B cell (primary cell): ENCODE results near the gene DSC3. TPM values are rescaled to one million over a fixed set of nuclear protein-coding genes. Genes with fewer than 3 reads are reported as not detected.

Source experiments
- ATAC-seq: fragments of 200-7000 bp; cut with Tn5 transposase; one replicate; pipeline ENCODE4 v1.10.0; 2021; ENCODE audit warnings: low read depth, mild to moderate bottlenecking, moderate number of reproducible peaks, moderate library complexity
- CTCF ChIA-PET: fragments of 350-600 bp; sonication (Branson Sonifier 250); formaldehyde crosslinking; loops from one replicate; lab custom pipeline; 2021; ENCODE audit warnings: antibody characterized with exemption, inconsistent platforms; lab: Charles Lee
- POLR2A ChIA-PET: fragments of 350-600 bp; sonication (Branson Sonifier 250); formaldehyde crosslinking; loops from one replicate; lab custom pipeline; 2021; ENCODE audit warnings: antibody characterized with exemption; lab: Charles Lee
- DNase-seq: peaks from one replicate; pipeline ENCODE4 v3.0.0; 2013
- H2AFZ ChIP-seq: 2 replicates; pipeline ENCODE4 v1.6.1; 2012; ENCODE audit warnings: mild to moderate bottlenecking, low read depth, low read length; ENCODE audit not compliant: insufficient read depth, poor library complexity, severe bottlenecking
- H3K27ac ChIP-seq, 2 donors: 1 replicate in 1 of 2; 2 replicates in 1 of 2; pipeline ENCODE4 v1.5.1; 2012 to 2013; ENCODE audit warnings: low read length in 2 of 2, mild to moderate bottlenecking in 2 of 2, moderate library complexity in 1 of 2
- H3K27me3 ChIP-seq, 4 experiments: fragments of 200-600 bp in 1 of 4; sonication (generic) in 1 of 4; replicated peaks in 1 of 4; 1 replicate in 2 of 4; 2 replicates in 2 of 4; pipeline versions ENCODE4 v1.6.1 to v1.7.0; 2013 to 2016; ENCODE audit warnings: low read length in 3 of 4, mild to moderate bottlenecking in 2 of 4, mixed read lengths in 1 of 4, moderate library complexity in 1 of 4; ENCODE audit not compliant: insufficient read depth in 4 of 4, control insufficient read depth in 3 of 4; ENCODE audit errors: control extremely low read depth in 1 of 4
- H3K36me3 ChIP-seq, 2 experiments: replicated peaks in 1 of 2; 1 replicate in 1 of 2; 2 replicates in 1 of 2; pipeline versions ENCODE4 v1.6.1 to v1.7.1; 2013; ENCODE audit warnings: low read length in 1 of 2; ENCODE audit not compliant: insufficient read depth in 2 of 2, control insufficient read depth in 1 of 2; ENCODE audit errors: control extremely low read depth in 1 of 2, extremely low read depth in 1 of 2
- H3K4me1 ChIP-seq, 2 donors: fragments of 200-600 bp in 1 of 2; sonication (generic) in 1 of 2; 1 replicate in 1 of 2; 2 replicates in 1 of 2; pipeline versions ENCODE4 v1.5.1 to v1.6.1; 2013 to 2017; ENCODE audit warnings: low read length in 2 of 2; ENCODE audit not compliant: control insufficient read depth in 2 of 2, insufficient read depth in 2 of 2
- H3K4me2 ChIP-seq: replicated peaks from 2 replicates; pipeline ENCODE3; 2012; ENCODE audit warnings: mild to moderate bottlenecking, low read depth, low read length; ENCODE audit not compliant: poor library complexity, severe bottlenecking
- H3K4me3 ChIP-seq, 5 experiments: fragments of 200-600 bp in 1 of 5; sonication (generic) in 1 of 5; 1 replicate in 3 of 5; 2 replicates in 2 of 5; pipeline versions ENCODE4 v1.5.1 to v1.7.0; 2011 to 2016; ENCODE audit warnings: low read length in 4 of 5, mild to moderate bottlenecking in 4 of 5, low read depth in 2 of 5, control low read depth in 1 of 5, moderate library complexity in 1 of 5; ENCODE audit not compliant: insufficient read depth in 1 of 5; ENCODE audit errors: control extremely low read depth in 1 of 5, extremely low read depth in 1 of 5
- H3K79me2 ChIP-seq: fragments of 200-600 bp; sonication (generic); one replicate; pipeline ENCODE4 v1.6.0; 2016; ENCODE audit warnings: low read length; ENCODE audit not compliant: control insufficient read depth, insufficient read depth
- H3K9ac ChIP-seq: fragments of 200-600 bp; sonication (generic); 2 replicates; pipeline ENCODE4 v1.6.1; 2017; ENCODE audit warnings: mild to moderate bottlenecking, low read length, moderate library complexity
- H3K9me3 ChIP-seq, 3 donors: one replicate each; pipeline versions ENCODE4 v1.6.1 to v1.7.1; 2013; ENCODE audit warnings: low read length in 2 of 3; ENCODE audit not compliant: control insufficient read depth in 2 of 3, insufficient read depth in 1 of 3; ENCODE audit errors: control extremely low read depth in 1 of 3
- H4K20me1 ChIP-seq: 2 replicates; pipeline ENCODE4 v1.6.0; 2012; ENCODE audit warnings: mild to moderate bottlenecking, low read length; ENCODE audit not compliant: insufficient read depth, control insufficient read depth, poor library complexity, severe bottlenecking
- H3K27ac Mint-ChIP-seq: one replicate; pipeline ENCODE4 v1.8.0; 2021; ENCODE audit warnings: mixed read lengths
- H3K27me3 Mint-ChIP-seq: one replicate; pipeline ENCODE4 v1.8.0; 2021; ENCODE audit warnings: mixed read lengths
- H3K4me1 Mint-ChIP-seq: one replicate; pipeline ENCODE4 v1.8.0; 2021; ENCODE audit warnings: mixed read lengths
- H3K4me3 Mint-ChIP-seq: one replicate; pipeline ENCODE4 v1.8.0; 2021; ENCODE audit warnings: mixed read lengths
- H3K9me3 Mint-ChIP-seq: one replicate; pipeline ENCODE4 v1.8.0; 2022; ENCODE audit warnings: mixed read lengths; ENCODE audit not compliant: insufficient read depth
- EZH2 ChIP-seq: IDR thresholded peaks from 2 replicates; pipeline ENCODE4 v1.6.1; 2012; ENCODE audit warnings: borderline replicate concordance, low read depth, mild to moderate bottlenecking, moderate library complexity, low read length; ENCODE audit not compliant: insufficient read depth, poor library complexity, severe bottlenecking
- WGBS: methylation state at CpG from one replicate; pipeline ENCODE4 v1.1.5; 2013; ENCODE audit warnings: missing lambda C conversion rate; ENCODE audit not compliant: insufficient coverage; 5-methylcytosine and 5-hydroxymethylcytosine counted together
- intact Hi-C: fragments of 100-400 bp; cut with micrococcal nuclease; formaldehyde crosslinking; loops from one replicate; pipeline ENCODE4 v1.10.0; 2022
- polyA plus RNA-seq: library from polyadenylated mRNA; depleted of rRNA; stranded (reverse); fragments of >200 nt; gene quantifications from 2 replicates; pipeline ENCODE4 v1.2.3, GENCODE V29; 2012
- total RNA-seq, 2 donors: library from RNA; stranded (reverse); fragments of 120-200 nt in 1 of 2; gene quantifications; 1 replicate in 1 of 2; 2 replicates in 1 of 2; pipeline versions ENCODE4 v1.2.3 to v1.2.4, GENCODE V29; 2013 to 2022
- TF ChIP-seq, protein P1 (sequence below): fragments of 200-600 bp; IDR thresholded peaks from one replicate; pipeline ENCODE4 v1.8.0; 2022; ENCODE audit warnings: antibody characterized with exemption, mild to moderate bottlenecking

The DSC3 gene
- total and polyA plus RNA-seq, 2 donors (not counting 1 experiment from before 2014, with no cell fraction given) = not detected

DNA sequence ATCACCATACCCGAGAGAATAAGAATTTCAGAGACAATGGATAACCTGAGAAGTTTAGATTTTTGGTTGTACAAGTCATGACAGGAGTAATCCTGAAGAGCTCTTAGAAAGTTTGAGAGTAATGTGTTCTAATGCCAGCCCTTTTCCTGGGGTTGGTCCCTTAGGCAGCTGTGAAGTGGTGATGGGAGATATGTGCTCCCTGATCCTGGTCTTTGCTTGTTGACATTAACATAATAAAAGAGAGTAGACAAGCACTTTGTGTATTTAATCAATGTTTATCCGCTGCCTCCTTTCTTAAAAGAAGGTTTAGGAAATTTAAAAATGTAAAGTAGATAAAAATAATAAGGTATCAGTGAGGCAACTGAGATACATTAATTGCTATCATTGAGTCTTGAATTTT is 13.8 kb upstream of the DSC3 start:
- Histone ChIP-seq H3K36me3 (no peaks in the 10 kb centered on the region), H3K4me2 (no peak overlapping the region), H4K20me1 (no peaks in the 10 kb centered on the region), H3K27ac (no peak overlapping the region), H3K4me1 (no peaks in the 10 kb centered on the region), H3K9ac (no peak overlapping the region), H2AFZ (no peak overlapping the region), H3K9me3 (no peaks in the 10 kb centered on the region), H3K27me3 (no peaks in the 10 kb centered on the region), H3K4me3 (no peak overlapping the region), H3K79me2 (no peaks in the 10 kb centered on the region)
- TF ChIP-seq EZH2 = no peak
- TF ChIP-seq, protein P1, sequence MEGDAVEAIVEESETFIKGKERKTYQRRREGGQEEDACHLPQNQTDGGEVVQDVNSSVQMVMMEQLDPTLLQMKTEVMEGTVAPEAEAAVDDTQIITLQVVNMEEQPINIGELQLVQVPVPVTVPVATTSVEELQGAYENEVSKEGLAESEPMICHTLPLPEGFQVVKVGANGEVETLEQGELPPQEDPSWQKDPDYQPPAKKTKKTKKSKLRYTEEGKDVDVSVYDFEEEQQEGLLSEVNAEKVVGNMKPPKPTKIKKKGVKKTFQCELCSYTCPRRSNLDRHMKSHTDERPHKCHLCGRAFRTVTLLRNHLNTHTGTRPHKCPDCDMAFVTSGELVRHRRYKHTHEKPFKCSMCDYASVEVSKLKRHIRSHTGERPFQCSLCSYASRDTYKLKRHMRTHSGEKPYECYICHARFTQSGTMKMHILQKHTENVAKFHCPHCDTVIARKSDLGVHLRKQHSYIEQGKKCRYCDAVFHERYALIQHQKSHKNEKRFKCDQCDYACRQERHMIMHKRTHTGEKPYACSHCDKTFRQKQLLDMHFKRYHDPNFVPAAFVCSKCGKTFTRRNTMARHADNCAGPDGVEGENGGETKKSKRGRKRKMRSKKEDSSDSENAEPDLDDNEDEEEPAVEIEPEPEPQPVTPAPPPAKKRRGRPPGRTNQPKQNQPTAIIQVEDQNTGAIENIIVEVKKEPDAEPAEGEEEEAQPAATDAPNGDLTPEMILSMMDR = no peak
- ChIA-PET POLR2A (no interaction called here), CTCF (no interaction called here)
- no peaks in the 10 kb centered on the region for H3K27me3 Mint-ChIP-seq
- H3K27ac Mint-ChIP-seq = no peak overlapping the region
- intact Hi-C loops = no loop called here
- no peak overlapping the region for H3K4me3 Mint-ChIP-seq
- no peak for DNase-seq
- no peaks in the 10 kb centered on the region for H3K4me1 Mint-ChIP-seq
- no peak for ATAC-seq
- WGBS = no CpG with 5 or more reads among the region's 2 CpGs
- H3K9me3 Mint-ChIP-seq = peaks cover 6% of the 10 kb centered on the region

DNA sequence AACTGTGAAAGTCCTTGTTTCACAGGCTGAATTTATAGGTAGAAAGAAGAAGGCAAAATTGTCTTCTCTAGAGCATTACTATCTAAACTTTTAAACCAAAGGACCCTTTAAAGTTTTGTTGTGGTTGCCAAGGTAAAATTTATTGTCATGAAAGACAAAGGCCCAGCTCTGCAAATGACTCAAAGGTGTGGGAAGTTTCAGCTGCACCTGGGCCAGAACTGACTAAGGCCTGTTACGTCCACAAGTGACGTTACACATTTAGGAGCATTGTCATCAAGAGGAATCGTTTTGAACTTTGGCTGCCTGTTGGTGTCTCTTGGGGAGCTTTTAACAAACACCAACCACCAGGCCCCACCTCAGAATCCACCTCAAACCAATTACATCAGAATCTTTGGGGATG is 8.1 kb upstream of the DSC3 start:
- H3K4me1 Mint-ChIP-seq = no peaks in the 10 kb centered on the region
- no peak overlapping the region for H3K4me2 ChIP-seq
- DNase-seq = no peak
- H2AFZ ChIP-seq = no peak overlapping the region
- intact Hi-C loops = no loop called here
- ChIA-PET POLR2A (no interaction called here), CTCF (no interaction called here)
- H3K4me3 ChIP-seq = no peak overlapping the region
- H3K27me3 ChIP-seq = no peaks in the 10 kb centered on the region
- no peaks in the 10 kb centered on the region for H4K20me1 ChIP-seq
- no peak for TF ChIP-seq EZH2
- TF ChIP-seq, protein P1 = no peak
- no peak overlapping the region for H3K4me3 Mint-ChIP-seq
- H3K36me3 ChIP-seq = no peaks in the 10 kb centered on the region
- H3K4me1 ChIP-seq = no peaks in the 10 kb centered on the region
- no peak for ATAC-seq
- H3K27ac ChIP-seq = no peak overlapping the region
- no peak overlapping the region for H3K9ac ChIP-seq
- H3K9me3 ChIP-seq = no peaks in the 10 kb centered on the region
- peaks cover 6% of the 10 kb centered on the region for H3K9me3 Mint-ChIP-seq
- H3K27me3 Mint-ChIP-seq = no peaks in the 10 kb centered on the region
- H3K27ac Mint-ChIP-seq = no peak overlapping the region
- no CpG with 5 or more reads among the region's 3 CpGs for WGBS
- no peaks in the 10 kb centered on the region for H3K79me2 ChIP-seq
